ENCODE data around the gene ITPRID1. TPM values are rescaled to one million over a fixed set of nuclear protein-coding genes. Genes with fewer than 3 reads are reported as not detected.
"Not testable (repeated sequence)": the region's sequence is repeated elsewhere in the genome, so short reads cannot be mapped to it uniquely, and the experiment has no call there.

Gene ITPRID1
- total RNA-seq, 4 donors from 2014 or later = not detected

DNA sequence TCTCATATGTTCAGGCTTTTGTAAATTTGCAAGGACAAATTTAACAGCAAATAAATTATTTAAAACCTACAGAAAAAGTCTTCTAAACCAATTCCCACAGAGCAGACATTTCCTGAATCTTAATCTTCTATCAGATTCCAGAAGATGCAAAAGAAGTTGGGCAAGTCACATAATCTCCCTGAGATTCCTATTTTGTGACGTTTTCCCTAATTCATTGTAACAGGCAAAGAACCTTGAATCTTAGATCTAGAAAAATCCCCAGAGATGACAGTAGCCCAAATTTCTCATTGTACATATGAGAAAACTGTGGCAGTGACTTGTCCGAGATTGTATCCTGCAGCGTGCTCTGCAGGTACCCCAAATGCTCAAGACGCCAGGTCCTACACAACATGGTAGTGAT, 4.9 kb downstream of the ITPRID1 start:
- Histone ChIP-seq H3K9me3 (no peaks in the 10 kb centered on the region), H3K36me3 (no peaks in the 10 kb centered on the region), H3K27me3 (no peaks in the 10 kb centered on the region), H3K4me1 (no peaks in the 10 kb centered on the region), H3K4me3 (no peak overlapping the region), H3K27ac (no peak overlapping the region)
- intact Hi-C loops (cut with DNase I; ENCODE audit: low total_unique reads) (no loop called here), in situ Hi-C loops (cut with MboI; ENCODE audit: low sequenced_read_pairs in 4 of 4) (no loop called here)
- no peak for TF ChIP-seq POLR2A (IDR thresholded peaks at IDR 0.05)
- TF ChIP-seq, protein P1, sequence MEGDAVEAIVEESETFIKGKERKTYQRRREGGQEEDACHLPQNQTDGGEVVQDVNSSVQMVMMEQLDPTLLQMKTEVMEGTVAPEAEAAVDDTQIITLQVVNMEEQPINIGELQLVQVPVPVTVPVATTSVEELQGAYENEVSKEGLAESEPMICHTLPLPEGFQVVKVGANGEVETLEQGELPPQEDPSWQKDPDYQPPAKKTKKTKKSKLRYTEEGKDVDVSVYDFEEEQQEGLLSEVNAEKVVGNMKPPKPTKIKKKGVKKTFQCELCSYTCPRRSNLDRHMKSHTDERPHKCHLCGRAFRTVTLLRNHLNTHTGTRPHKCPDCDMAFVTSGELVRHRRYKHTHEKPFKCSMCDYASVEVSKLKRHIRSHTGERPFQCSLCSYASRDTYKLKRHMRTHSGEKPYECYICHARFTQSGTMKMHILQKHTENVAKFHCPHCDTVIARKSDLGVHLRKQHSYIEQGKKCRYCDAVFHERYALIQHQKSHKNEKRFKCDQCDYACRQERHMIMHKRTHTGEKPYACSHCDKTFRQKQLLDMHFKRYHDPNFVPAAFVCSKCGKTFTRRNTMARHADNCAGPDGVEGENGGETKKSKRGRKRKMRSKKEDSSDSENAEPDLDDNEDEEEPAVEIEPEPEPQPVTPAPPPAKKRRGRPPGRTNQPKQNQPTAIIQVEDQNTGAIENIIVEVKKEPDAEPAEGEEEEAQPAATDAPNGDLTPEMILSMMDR (IDR thresholded peaks at IDR 0.05 in 4 of 5, conservative IDR thresholded peaks at IDR 0.05 in 1 of 5) = no peak
- ATAC-seq = no peak
- DNase-seq = no peak

DNA sequence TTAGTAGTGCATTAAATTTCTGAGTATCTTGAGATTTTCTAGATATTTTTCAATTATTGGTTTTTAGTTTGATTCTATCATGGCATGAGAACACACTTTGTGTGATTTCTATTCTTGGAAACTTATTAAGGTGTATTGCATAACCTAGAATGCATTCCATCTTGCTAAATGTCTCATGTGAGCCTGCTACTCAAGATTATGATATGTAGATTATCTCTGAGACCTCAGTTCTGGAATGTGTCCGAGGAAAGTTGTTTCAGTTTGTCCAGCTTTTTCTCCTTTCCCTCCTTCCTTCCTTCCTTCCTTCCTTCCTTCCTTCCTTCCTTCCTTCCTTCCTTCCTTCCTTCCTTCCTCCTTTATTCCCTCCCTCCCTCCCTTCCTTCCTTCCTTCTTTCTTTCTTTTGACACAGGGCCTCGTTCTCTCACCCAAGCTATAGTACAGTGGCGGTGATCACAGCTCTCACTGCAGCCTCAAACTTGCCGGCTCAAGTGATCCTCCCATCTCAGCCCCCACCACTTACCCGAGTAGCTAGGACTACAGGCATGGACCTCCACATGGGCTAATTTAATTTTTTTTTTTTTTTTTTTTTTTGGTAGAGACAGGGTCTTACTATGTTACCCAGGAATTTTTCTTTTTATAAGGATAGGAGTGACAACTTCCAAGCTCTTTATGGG, 7.6 kb downstream of the ITPRID1 start:
- intact Hi-C loops (cut with DNase I; ENCODE audit: low total_unique reads) = no loop called here
- in situ Hi-C loops (cut with MboI; ENCODE audit: low sequenced_read_pairs in 4 of 4) = no loop called here
- ATAC-seq (no peak), DNase-seq (no peak)
- Histone ChIP-seq H3K4me3 (no peak overlapping the region), H3K9me3 (no peaks in the 10 kb centered on the region), H3K27me3 (no peaks in the 10 kb centered on the region), H3K27ac (no peak overlapping the region), H3K4me1 (no peaks in the 10 kb centered on the region), H3K36me3 (no peaks in the 10 kb centered on the region)
- no peak for TF ChIP-seq POLR2A (IDR thresholded peaks at IDR 0.05)
- TF ChIP-seq, protein P1 (IDR thresholded peaks at IDR 0.05 in 4 of 5, conservative IDR thresholded peaks at IDR 0.05 in 1 of 5) = no peak

GRCh38 chr7:31526864-31527263, 13.0 kb downstream of the ITPRID1 start:
- no peaks in the 10 kb centered on the region for H3K9me3 ChIP-seq
- no peaks in the 10 kb centered on the region for H3K27me3 ChIP-seq
- no peak for DNase-seq
- no peak overlapping the region for H3K27ac ChIP-seq
- in situ Hi-C loops (cut with MboI; ENCODE audit: low sequenced_read_pairs in 4 of 4) = no loop called here
- no peaks in the 10 kb centered on the region for H3K36me3 ChIP-seq
- no peak for ATAC-seq
- no peak overlapping the region for H3K4me3 ChIP-seq
- H3K4me1 ChIP-seq = no peaks in the 10 kb centered on the region
- intact Hi-C loops (cut with DNase I; ENCODE audit: low total_unique reads) = no loop called here
- no peak for TF ChIP-seq POLR2A (IDR thresholded peaks at IDR 0.05)
- TF ChIP-seq, protein P1 (IDR thresholded peaks at IDR 0.05 in 4 of 5, conservative IDR thresholded peaks at IDR 0.05 in 1 of 5) = no peak

- in situ Hi-C loops (cut with MboI; ENCODE audit: low sequenced_read_pairs in 4 of 4) = no loop called here
- no peak for DNase-seq
- no peaks in the 10 kb centered on the region for H3K9me3 ChIP-seq
- H3K4me1 ChIP-seq = no peaks in the 10 kb centered on the region
- ATAC-seq = no peak
- no peak overlapping the region for H3K4me3 ChIP-seq
- no peaks in the 10 kb centered on the region for H3K36me3 ChIP-seq
- intact Hi-C loops (cut with DNase I; ENCODE audit: low total_unique reads) = no loop called here
- no peak for TF ChIP-seq POLR2A (IDR thresholded peaks at IDR 0.05)
- TF ChIP-seq, protein P1 (IDR thresholded peaks at IDR 0.05 in 4 of 5, conservative IDR thresholded peaks at IDR 0.05 in 1 of 5) = no peak
- H3K27ac ChIP-seq = no peak overlapping the region
- no peaks in the 10 kb centered on the region for H3K27me3 ChIP-seq
Measured at GRCh38 chr7:31529103-31529502, 15.2 kb downstream of the ITPRID1 start.

GRCh38 chr7:31540651-31541185, 26.8 kb downstream of the ITPRID1 start:
- H3K9me3 ChIP-seq; H3K4me3 ChIP-seq; H3K27me3 ChIP-seq; intact Hi-C loops (cut with DNase I; ENCODE audit: low total_unique reads); ATAC-seq; H3K4me1 ChIP-seq; H3K36me3 ChIP-seq; in situ Hi-C loops (cut with MboI; ENCODE audit: low sequenced_read_pairs in 4 of 4); H3K27ac ChIP-seq; DNase-seq: not testable (repeated sequence)

All from gastrocnemius medialis (tissue), 4 donors.